Osteoblast (primary cell): ENCODE measurements around the gene ACSBG1. TPM values are rescaled to one million over a fixed set of nuclear protein-coding genes. Genes with fewer than 3 reads are reported as not detected.

ENCODE experiments used
- DNase-seq: peaks from one replicate; pipeline ENCODE4 v3.0.0; 2011; ENCODE audit warnings: low spot score, mixed read lengths; ENCODE audit not compliant: insufficient read length; ENCODE audit errors: missing footprints
- H2AFZ ChIP-seq: 2 replicates; pipeline ENCODE4 v1.6.0; 2011; ENCODE audit warnings: mild to moderate bottlenecking, low read length
- H3K27ac ChIP-seq: 2 replicates; pipeline ENCODE4 v1.5.1; 2011; ENCODE audit warnings: mild to moderate bottlenecking, low read depth, low read length, moderate library complexity
- H3K27me3 ChIP-seq: 2 replicates; pipeline ENCODE4 v1.6.0; 2012; ENCODE audit warnings: mild to moderate bottlenecking, control low read depth, inconsistent platforms, low read length, moderate library complexity; ENCODE audit not compliant: insufficient read depth
- H3K36me3 ChIP-seq: 2 replicates; pipeline ENCODE4 v1.5.1; 2011; ENCODE audit warnings: mild to moderate bottlenecking, low read length, control low read depth, moderate library complexity; ENCODE audit not compliant: insufficient read depth
- H3K4me1 ChIP-seq: 2 replicates; pipeline ENCODE4 v1.5.1; 2011; ENCODE audit warnings: mild to moderate bottlenecking, low read length, control low read depth, moderate library complexity; ENCODE audit not compliant: insufficient read depth
- H3K4me2 ChIP-seq: 2 replicates; pipeline ENCODE4 v1.6.0; 2011; ENCODE audit warnings: mild to moderate bottlenecking, low read length; ENCODE audit not compliant: insufficient read depth
- H3K4me3 ChIP-seq: fragments of 200-600 bp; sonication (generic); 3 replicates; pipeline ENCODE4 v1.5.1; 2012; ENCODE audit warnings: mild to moderate bottlenecking, low read length, inconsistent platforms; ENCODE audit not compliant: insufficient read depth
- H3K79me2 ChIP-seq: 2 replicates; pipeline ENCODE4 v1.6.0; 2012; ENCODE audit warnings: mild to moderate bottlenecking, low read length, control low read depth, inconsistent platforms; ENCODE audit not compliant: insufficient read depth
- H3K9me3 ChIP-seq: 2 replicates; pipeline ENCODE4 v1.5.1; 2011; ENCODE audit warnings: low read depth, low read length, control low read depth
- H4K20me1 ChIP-seq: 2 replicates; pipeline ENCODE4 v1.6.0; 2012; ENCODE audit warnings: mild to moderate bottlenecking, low read length, control low read depth; ENCODE audit not compliant: insufficient read depth
- total RNA-seq: library from RNA; depleted of rRNA; stranded (reverse); fragments of >200 nt; gene quantifications from 2 replicates; pipeline ENCODE4 v1.2.3, GENCODE V29; 2012
- TF ChIP-seq, protein P1 (sequence below): IDR thresholded peaks from 2 replicates; pipeline ENCODE4 v1.5.1; 2011; ENCODE audit warnings: mild to moderate bottlenecking, low read depth, low read length, moderate library complexity; ENCODE audit errors: extremely low read depth

Gene ACSBG1
- total RNA-seq, 1 donor, result under 0.01 TPM

DNA sequence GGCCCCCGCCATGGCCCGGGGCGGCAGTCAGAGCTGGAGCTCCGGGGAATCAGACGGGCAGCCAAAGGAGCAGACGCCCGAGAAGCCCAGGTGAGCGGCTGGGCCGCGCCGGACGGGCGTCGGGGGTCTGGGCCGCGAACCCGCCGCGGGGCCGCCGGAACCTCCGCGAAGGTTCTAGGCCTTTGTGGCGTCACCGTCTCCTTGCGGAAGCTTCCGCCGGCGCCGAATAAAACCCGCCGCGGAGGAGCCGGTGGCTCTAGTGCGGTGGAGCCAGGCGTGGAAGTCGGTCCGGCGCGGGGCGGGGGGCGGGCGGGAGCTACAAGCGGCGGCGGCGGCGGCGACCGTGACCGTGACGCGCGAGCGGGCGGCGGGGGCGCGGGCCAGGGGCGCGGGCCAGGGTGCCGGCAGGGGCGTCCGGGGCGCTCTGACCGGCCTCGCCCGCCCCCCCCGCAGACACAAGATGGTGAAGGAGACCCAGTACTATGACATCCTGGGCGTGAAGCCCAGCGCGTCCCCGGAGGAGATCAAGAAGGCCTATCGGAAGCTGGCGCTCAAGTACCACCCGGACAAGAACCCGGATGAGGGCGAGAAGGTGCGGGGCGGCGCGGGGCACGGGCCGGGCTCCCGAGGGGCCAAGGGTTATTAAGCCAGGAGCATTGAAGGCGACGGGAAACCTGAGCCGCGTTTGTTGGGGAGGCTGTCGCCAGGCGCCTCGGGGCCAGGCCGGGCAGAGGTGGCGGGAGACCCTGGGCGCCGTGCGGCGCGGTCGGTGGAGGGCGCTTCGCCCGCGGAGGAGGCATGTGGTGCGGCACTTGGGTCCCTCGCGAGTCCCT is 30.2 kb upstream of the ACSBG1 start, which contains the start of gene DNAJA4:
DNAJA4 (plus strand) TSS at position 259 of the 833 bp plus-strand sequence; CDS start at position 461, 202 bp downstream.
- Histone ChIP-seq H3K4me3 (peak within 1 kb of the TSS; percentile 74), H3K4me2 (peak within 1 kb of the TSS; percentile 87), H3K9me3 (no peaks in the 10 kb centered on the region), H3K79me2 (no peaks in the 10 kb centered on the region), H4K20me1 (no peaks in the 10 kb centered on the region), H3K36me3 (no peaks in the 10 kb centered on the region), H3K27me3 (no peaks in the 10 kb centered on the region), H2AFZ (peak within 1 kb of the TSS; percentile 84), H3K27ac (no peak within 1 kb of the TSS), H3K4me1 (peaks cover 10% of the 10 kb centered on the region)
- DNase-seq, result peak; percentile 95
- TF ChIP-seq, protein P1, sequence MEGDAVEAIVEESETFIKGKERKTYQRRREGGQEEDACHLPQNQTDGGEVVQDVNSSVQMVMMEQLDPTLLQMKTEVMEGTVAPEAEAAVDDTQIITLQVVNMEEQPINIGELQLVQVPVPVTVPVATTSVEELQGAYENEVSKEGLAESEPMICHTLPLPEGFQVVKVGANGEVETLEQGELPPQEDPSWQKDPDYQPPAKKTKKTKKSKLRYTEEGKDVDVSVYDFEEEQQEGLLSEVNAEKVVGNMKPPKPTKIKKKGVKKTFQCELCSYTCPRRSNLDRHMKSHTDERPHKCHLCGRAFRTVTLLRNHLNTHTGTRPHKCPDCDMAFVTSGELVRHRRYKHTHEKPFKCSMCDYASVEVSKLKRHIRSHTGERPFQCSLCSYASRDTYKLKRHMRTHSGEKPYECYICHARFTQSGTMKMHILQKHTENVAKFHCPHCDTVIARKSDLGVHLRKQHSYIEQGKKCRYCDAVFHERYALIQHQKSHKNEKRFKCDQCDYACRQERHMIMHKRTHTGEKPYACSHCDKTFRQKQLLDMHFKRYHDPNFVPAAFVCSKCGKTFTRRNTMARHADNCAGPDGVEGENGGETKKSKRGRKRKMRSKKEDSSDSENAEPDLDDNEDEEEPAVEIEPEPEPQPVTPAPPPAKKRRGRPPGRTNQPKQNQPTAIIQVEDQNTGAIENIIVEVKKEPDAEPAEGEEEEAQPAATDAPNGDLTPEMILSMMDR, result no peak

DNA sequence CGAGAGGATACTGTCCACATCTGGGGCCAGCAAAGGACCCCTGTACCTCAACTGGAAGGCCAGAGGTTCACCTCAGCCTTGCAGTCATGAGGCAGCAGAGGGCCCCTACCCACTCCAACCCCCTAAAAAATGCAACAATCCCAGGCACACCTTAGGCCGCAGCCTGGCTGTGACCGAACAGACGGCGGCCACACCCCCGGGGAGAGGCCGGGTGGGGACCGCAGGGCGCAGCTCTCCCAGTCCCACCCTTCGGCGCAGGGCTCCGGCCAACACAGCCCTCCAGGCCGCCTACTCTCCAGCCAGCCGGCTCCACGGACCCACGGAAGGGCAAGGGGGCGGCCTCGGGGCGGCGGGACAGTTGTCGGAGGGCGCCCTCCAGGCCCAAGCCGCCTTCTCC is 29.5 kb upstream of the ACSBG1 start:
- TF ChIP-seq, protein P1, result no peak
- no peaks in the 10 kb centered on the region for H3K79me2 ChIP-seq
- no peaks in the 10 kb centered on the region for H3K36me3 ChIP-seq
- peaks cover 10% of the 10 kb centered on the region for H3K4me1 ChIP-seq
- H3K4me3 ChIP-seq, result peak overlapping the region; percentile 74
- H4K20me1 ChIP-seq, result no peaks in the 10 kb centered on the region
- H2AFZ ChIP-seq, result peak overlapping the region; percentile 46
- no peaks in the 10 kb centered on the region for H3K9me3 ChIP-seq
- no peak for DNase-seq
- H3K4me2 ChIP-seq, result peak overlapping the region; percentile 67
- H3K27ac ChIP-seq, result no peak overlapping the region
- H3K27me3 ChIP-seq, result no peaks in the 10 kb centered on the region

- Histone ChIP-seq H3K4me3 (no peak overlapping the region), H2AFZ (no peak overlapping the region), H3K27me3 (no peaks in the 10 kb centered on the region)
Measured at GRCh38 chr15:78263351-78263781, 29.0 kb upstream of the ACSBG1 start.

GRCh38 chr15:78261062-78261461 is 26.7 kb upstream of the ACSBG1 start:
- peaks cover 10% of the 10 kb centered on the region for H3K4me1 ChIP-seq
- H3K4me2 ChIP-seq, result no peak overlapping the region
- H3K79me2 ChIP-seq, result no peaks in the 10 kb centered on the region
- H2AFZ ChIP-seq, result no peak overlapping the region
- no peak for DNase-seq
- H4K20me1 ChIP-seq, result no peaks in the 10 kb centered on the region
- no peaks in the 10 kb centered on the region for H3K27me3 ChIP-seq
- no peak overlapping the region for H3K27ac ChIP-seq
- no peaks in the 10 kb centered on the region for H3K9me3 ChIP-seq
- H3K4me3 ChIP-seq, result no peak overlapping the region
- H3K36me3 ChIP-seq, result no peaks in the 10 kb centered on the region
- TF ChIP-seq, protein P1, result no peak

More at GRCh38 chr15:78263351-78263781, 29.0 kb upstream of the ACSBG1 start:
- H3K4me1 ChIP-seq, result peaks cover 10% of the 10 kb centered on the region
- TF ChIP-seq, protein P1, result no peak
- peak; percentile 88 for DNase-seq
- no peaks in the 10 kb centered on the region for H3K79me2 ChIP-seq
- H3K9me3 ChIP-seq, result no peaks in the 10 kb centered on the region
- no peak overlapping the region for H3K4me2 ChIP-seq
- no peaks in the 10 kb centered on the region for H4K20me1 ChIP-seq
- H3K27ac ChIP-seq, result no peak overlapping the region
- H3K36me3 ChIP-seq, result no peaks in the 10 kb centered on the region
